Astrocyte of the spinal cord (primary cell): ENCODE results near the gene TBATA.

Source experiments
- DNase-seq: peaks from one replicate; pipeline ENCODE4 v3.0.0; 2011; ENCODE audit warnings: low read depth, low spot score
- H3K4me3 ChIP-seq: 2 replicates; pipeline ENCODE4 v1.5.1; 2011; ENCODE audit warnings: low read depth, mild to moderate bottlenecking, low read length, moderate library complexity
- CTCF ChIP-seq: IDR thresholded peaks from 2 replicates; pipeline ENCODE4 v1.5.1; 2012; ENCODE audit warnings: low read depth, mild to moderate bottlenecking, low read length, inconsistent platforms
- in situ Hi-C: cut with HindIII; loops from 2 replicates; pipeline ENCODE4 v1.10.0; 2017; ENCODE audit warnings: low sequenced_read_pairs

The TBATA gene

DNA sequence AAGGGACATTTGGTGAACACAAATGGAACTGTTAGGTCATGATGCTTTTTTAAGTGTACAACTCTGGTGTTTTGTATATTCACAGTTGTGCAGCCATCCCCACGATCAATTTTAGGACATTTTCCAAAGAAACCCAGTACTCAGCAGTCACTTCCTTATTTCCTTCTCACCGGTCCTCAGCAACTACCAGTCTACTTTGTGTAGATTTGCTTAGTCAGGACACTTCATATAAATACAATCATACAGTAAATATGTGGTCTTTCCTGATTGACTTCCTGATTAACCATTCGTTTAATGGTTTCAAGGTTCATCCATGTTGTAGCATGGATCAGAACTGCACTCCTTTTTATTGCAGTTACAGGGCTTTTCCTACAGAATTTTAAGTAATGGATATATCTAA lies 45.0 kb upstream of the TBATA start:
- in situ Hi-C loops: no loop called here
- no peak overlapping the region for H3K4me3 ChIP-seq
- TF ChIP-seq CTCF: no peak
- DNase-seq: no peak

GRCh38 chr10:70829543-70829942 lies 44.4 kb upstream of the TBATA start:
- in situ Hi-C loops: no loop called here
- DNase-seq: no peak
- no peak for TF ChIP-seq CTCF
- H3K4me3 ChIP-seq: no peak overlapping the region

- in situ Hi-C loops: no loop called here
- H3K4me3 ChIP-seq: no peak overlapping the region
- no peak for TF ChIP-seq CTCF
- no peak for DNase-seq
These were observed 43.7 kb upstream of the TBATA start for GRCh38 chr10:70828923-70829322.

DNA sequence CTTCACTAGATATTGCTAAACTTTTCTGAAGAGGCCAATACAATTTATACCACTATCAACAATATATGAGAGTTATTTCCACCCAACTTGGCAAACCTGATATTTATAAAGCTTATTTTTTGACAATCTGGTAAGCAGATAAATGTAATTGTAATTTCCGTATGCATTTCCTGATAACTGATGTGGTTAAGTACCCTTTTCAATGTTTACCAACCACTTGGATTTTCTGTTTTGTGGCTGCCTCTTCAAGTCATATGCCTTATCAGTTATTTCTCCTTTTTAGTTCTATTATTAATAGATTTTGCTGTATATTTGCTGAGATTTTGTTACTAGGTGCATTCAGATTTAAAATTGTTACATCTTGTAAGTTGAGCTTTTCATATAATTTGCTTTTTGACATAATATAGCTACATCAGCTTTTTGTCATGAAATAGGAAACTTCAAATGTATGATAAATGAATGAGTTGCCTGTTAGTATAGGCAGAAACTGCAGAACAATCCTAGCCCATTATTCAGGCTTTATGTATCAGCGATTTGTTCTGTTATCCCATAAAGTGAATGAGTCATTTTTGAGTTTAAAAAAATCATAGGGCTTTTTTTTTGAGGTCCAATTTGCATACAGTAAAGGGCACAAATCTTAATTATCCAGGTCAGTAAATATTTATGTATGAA lies 42.0 kb upstream of the TBATA start:
- H3K4me3 ChIP-seq: no peak overlapping the region
- no peak for DNase-seq
- in situ Hi-C loops: no loop called here
- TF ChIP-seq CTCF: no peak

DNA sequence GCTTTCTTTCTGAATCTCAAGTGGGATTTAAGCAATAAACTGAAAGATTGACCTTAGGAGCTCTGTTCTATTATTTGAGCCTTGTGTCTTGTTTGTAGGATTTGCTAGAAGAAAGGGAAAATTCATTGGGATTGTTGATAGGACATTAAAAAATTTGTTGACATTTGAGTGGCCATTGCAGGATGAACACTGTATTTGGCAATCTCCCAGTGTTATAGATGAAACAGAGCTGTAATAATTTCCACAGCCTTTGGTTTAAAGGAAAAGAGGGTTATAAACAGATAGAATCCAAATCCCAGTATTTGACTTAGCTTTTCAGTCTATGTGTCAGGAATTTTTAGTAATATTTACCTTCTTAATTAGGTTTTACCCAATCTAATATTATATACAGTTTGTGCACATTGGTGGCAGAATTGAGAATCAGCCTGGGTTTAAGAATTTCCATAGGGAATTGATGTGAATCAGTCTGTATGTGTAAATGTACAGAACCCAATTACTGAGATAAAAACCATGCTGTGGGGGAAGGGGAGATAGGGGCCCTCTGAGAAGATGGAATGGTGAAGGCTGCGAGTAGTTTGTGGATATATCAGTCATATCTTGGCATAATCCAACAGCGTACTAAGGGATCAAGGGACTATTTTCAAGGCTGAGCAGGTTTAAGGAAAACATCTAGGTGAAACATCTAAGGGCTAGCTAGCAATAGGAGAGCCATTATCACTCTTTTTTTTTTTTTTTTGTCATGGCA lies 37.1 kb upstream of the TBATA start:
- in situ Hi-C loops: no loop called here
- DNase-seq: no peak
- TF ChIP-seq CTCF: no peak
- no peak overlapping the region for H3K4me3 ChIP-seq

GRCh38 chr10:70820976-70821750 lies 36.0 kb upstream of the TBATA start:
- no peak for DNase-seq
- in situ Hi-C loops: no loop called here
- TF ChIP-seq CTCF: no peak
- no peak overlapping the region for H3K4me3 ChIP-seq
